H1 (cell line): ENCODE results near the gene TET2.

Source experiments
- POU5F1 ChIP-seq: IDR thresholded peaks from 2 replicates; pipeline ENCODE4 v1.6.1; 2011; ENCODE audit warnings: low read depth, mild to moderate bottlenecking, low read length, moderate library complexity
- SIN3A ChIP-seq, 2 experiments: IDR thresholded peaks in 1 of 2; conservative IDR thresholded peaks in 1 of 2; 2 replicates each; pipeline ENCODE4 v1.6.1; 2011 to 2012; ENCODE audit warnings: low read length in 2 of 2, improper control_type of control experiment in 1 of 2, low read depth in 1 of 2, mild to moderate bottlenecking in 1 of 2
- TF ChIP-seq, protein P1 (sequence below), 3 experiments: IDR thresholded peaks; 1 replicate in 2 of 3; 2 replicates in 1 of 3; pipeline versions ENCODE4 v1.5.1 to v1.6.1; 2011; ENCODE audit warnings: low read length in 3 of 3, mild to moderate bottlenecking in 3 of 3, inconsistent platforms in 2 of 3, low read depth in 1 of 3, moderate library complexity in 1 of 3; ENCODE audit not compliant: insufficient read depth in 1 of 3; ENCODE audit errors: control extremely low read depth in 1 of 3

GRCh38 chr4:105182211-105182610 is 35.5 kb downstream of the TET2 start:
- TF ChIP-seq, protein P1, sequence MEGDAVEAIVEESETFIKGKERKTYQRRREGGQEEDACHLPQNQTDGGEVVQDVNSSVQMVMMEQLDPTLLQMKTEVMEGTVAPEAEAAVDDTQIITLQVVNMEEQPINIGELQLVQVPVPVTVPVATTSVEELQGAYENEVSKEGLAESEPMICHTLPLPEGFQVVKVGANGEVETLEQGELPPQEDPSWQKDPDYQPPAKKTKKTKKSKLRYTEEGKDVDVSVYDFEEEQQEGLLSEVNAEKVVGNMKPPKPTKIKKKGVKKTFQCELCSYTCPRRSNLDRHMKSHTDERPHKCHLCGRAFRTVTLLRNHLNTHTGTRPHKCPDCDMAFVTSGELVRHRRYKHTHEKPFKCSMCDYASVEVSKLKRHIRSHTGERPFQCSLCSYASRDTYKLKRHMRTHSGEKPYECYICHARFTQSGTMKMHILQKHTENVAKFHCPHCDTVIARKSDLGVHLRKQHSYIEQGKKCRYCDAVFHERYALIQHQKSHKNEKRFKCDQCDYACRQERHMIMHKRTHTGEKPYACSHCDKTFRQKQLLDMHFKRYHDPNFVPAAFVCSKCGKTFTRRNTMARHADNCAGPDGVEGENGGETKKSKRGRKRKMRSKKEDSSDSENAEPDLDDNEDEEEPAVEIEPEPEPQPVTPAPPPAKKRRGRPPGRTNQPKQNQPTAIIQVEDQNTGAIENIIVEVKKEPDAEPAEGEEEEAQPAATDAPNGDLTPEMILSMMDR (IDR thresholded peaks at IDR 0.05; ENCODE audit: control extremely low read depth in 1 of 3, insufficient read depth in 1 of 3, low read depth in 1 of 3, low read length in 3 of 3), result no peak
- TF ChIP-seq POU5F1, result no peak
- TF ChIP-seq SIN3A (conservative IDR thresholded peaks at IDR 0.05 in 1 of 2, IDR thresholded peaks at IDR 0.05 in 1 of 2; ENCODE audit: low read depth in 1 of 2, low read length in 2 of 2), result no peak
